GM04504 (cell line): ENCODE data around the gene ZNF665.
"Not testable (repeated sequence)": the region's sequence is repeated elsewhere in the genome, so short reads cannot be mapped to it uniquely, and the experiment has no call there.

Experiments
- DNase-seq: peaks from one replicate; pipeline ENCODE4 v3.0.0-alpha.2; 2012; ENCODE audit warnings: low read depth

ZNF665 gene

GRCh38 chr19:53192771-53193534, at the start of gene ZNF665:
ZNF665 (minus strand) TSS chr19:53193358; CDS start chr19:53182898, 10,460 bp downstream.
- peak; percentile 66 for DNase-seq

GRCh38 chr19:53237114-53237777, 44.1 kb upstream of the ZNF665 start:
- DNase-seq = no peak

GRCh38 chr19:53224606-53225005, 31.4 kb upstream of the ZNF665 start:
- no peak for DNase-seq

- DNase-seq = not testable (repeated sequence)
These were observed 29.6 kb upstream of the ZNF665 start for GRCh38 chr19:53222716-53223115.

GRCh38 chr19:53212703-53213320, 19.7 kb upstream of the ZNF665 start:
- no peak for DNase-seq

GRCh38 chr19:53211554-53211953, 18.4 kb upstream of the ZNF665 start:
- not testable (repeated sequence) for DNase-seq

- DNase-seq = peak; percentile 83
These were observed 3.7 kb upstream of the ZNF665 start for GRCh38 chr19:53196777-53197396.

- peak; percentile 64 for DNase-seq
These were observed 2.2 kb upstream of the ZNF665 start for GRCh38 chr19:53195265-53195903.

GRCh38 chr19:53193535-53194222, 521 bp upstream of the ZNF665 start:
- no peak for DNase-seq

- no peak for DNase-seq
These were observed 2.9 kb downstream of the ZNF665 start for GRCh38 chr19:53190253-53190652.

- not testable (repeated sequence) for DNase-seq
These were observed 3.4 kb downstream of the ZNF665 start for GRCh38 chr19:53189691-53190198.

GRCh38 chr19:53185155-53185882, 7.8 kb downstream of the ZNF665 start:
- DNase-seq = not testable (repeated sequence)

- DNase-seq = peak; percentile 6
These were observed 9.9 kb downstream of the ZNF665 start for GRCh38 chr19:53183146-53183764.

GRCh38 chr19:53182202-53182601, 11.0 kb downstream of the ZNF665 start:
- no peak for DNase-seq

GRCh38 chr19:53177986-53178385, 15.2 kb downstream of the ZNF665 start:
- no peak for DNase-seq

GRCh38 chr19:53172889-53173288, 20.3 kb downstream of the ZNF665 start:
- DNase-seq = no peak

- DNase-seq = no peak
These were observed 27.5 kb downstream of the ZNF665 start for GRCh38 chr19:53165691-53166091.

- DNase-seq = no peak
These were observed 32.0 kb downstream of the ZNF665 start for GRCh38 chr19:53161123-53161522.

- DNase-seq = no peak
These were observed 32.8 kb downstream of the ZNF665 start for GRCh38 chr19:53160350-53160749.

GRCh38 chr19:53158119-53158656, 35.0 kb downstream of the ZNF665 start:
- peak; percentile 4 for DNase-seq
